ENCODE measurements around the gene CASKIN2. TPM values are rescaled to one million over a fixed set of nuclear protein-coding genes. Genes with fewer than 3 reads are reported as not detected.

Gene CASKIN2
- total RNA-seq, 2 experiments from 2014 or later = 1.0 TPM; not detected in 1

- H3K27ac ChIP-seq (ENCODE audit: low read depth, low read length, poor library complexity, severe bottlenecking) = no peak overlapping the region
- H3K4me1 ChIP-seq (ENCODE audit: insufficient read depth, low read length, poor library complexity, severe bottlenecking) = no peaks in the 10 kb centered on the region
- no peak overlapping the region for H2AFZ ChIP-seq (ENCODE audit: low read length)
- H3K9me2 ChIP-seq (ENCODE audit: insufficient read depth, low read length) = no peaks in the 10 kb centered on the region
- POLR2A ChIA-PET = no interaction called here
- no peak for DNase-seq (ENCODE audit: low spot score)
- no peak for TF ChIP-seq EZH2phosphoT487 (IDR thresholded peaks at IDR 0.05; ENCODE audit: borderline replicate concordance, low read depth, low read length)
- no peak for TF ChIP-seq CTCF (conservative IDR thresholded peaks at IDR 0.05; ENCODE audit: low read length)
- intact Hi-C loops (cut with micrococcal nuclease; ENCODE audit: unreplicated experiment) = no loop called here
- no peak overlapping the region for H3K4me3 ChIP-seq (ENCODE audit: low read depth, low read length, poor library complexity, severe bottlenecking)
- no peaks in the 10 kb centered on the region for H4K20me1 ChIP-seq (ENCODE audit: insufficient read depth, low read length)
- no peaks in the 10 kb centered on the region for H3K79me2 ChIP-seq (ENCODE audit: insufficient read depth, low read depth, low read length)
- BruUV-seq (replicated peaks) = no TSS peak
- no peaks in the 10 kb centered on the region for H3K9me3 ChIP-seq (ENCODE audit: low read length)
- H3K4me2 ChIP-seq (ENCODE audit: low read length) = no peak overlapping the region
- CTCF ChIA-PET (ENCODE audit: unreplicated experiment) = no interaction called here
- H3K36me3 ChIP-seq (ENCODE audit: insufficient read depth, low read length) = no peaks in the 10 kb centered on the region
Measured at GRCh38 chr17:75555679-75556153, 40.4 kb upstream of the CASKIN2 start.

- DNase-seq (ENCODE audit: low spot score) = no peak
- no peak overlapping the region for H3K4me3 ChIP-seq (ENCODE audit: low read depth, low read length, poor library complexity, severe bottlenecking)
- no peak overlapping the region for H3K4me2 ChIP-seq (ENCODE audit: low read length)
- intact Hi-C loops (cut with micrococcal nuclease; ENCODE audit: unreplicated experiment) = no loop called here
- no peaks in the 10 kb centered on the region for H3K79me2 ChIP-seq (ENCODE audit: insufficient read depth, low read depth, low read length)
- CTCF ChIA-PET (ENCODE audit: unreplicated experiment) = interaction anchor here (0.6 kb wide), 1 partner anchor 575 kb away, joined by 10 read pairs; no protein-coding TSS in a partner anchor
- no peak overlapping the region for H2AFZ ChIP-seq (ENCODE audit: low read length)
- no peak overlapping the region for H3K27ac ChIP-seq (ENCODE audit: low read depth, low read length, poor library complexity, severe bottlenecking)
- no peaks in the 10 kb centered on the region for H3K36me3 ChIP-seq (ENCODE audit: insufficient read depth, low read length)
- no peaks in the 10 kb centered on the region for H3K9me2 ChIP-seq (ENCODE audit: insufficient read depth, low read length)
- no peaks in the 10 kb centered on the region for H3K4me1 ChIP-seq (ENCODE audit: insufficient read depth, low read length, poor library complexity, severe bottlenecking)
- TF ChIP-seq CTCF (conservative IDR thresholded peaks at IDR 0.05; ENCODE audit: low read length) (no peak), EZH2phosphoT487 (IDR thresholded peaks at IDR 0.05; ENCODE audit: borderline replicate concordance, low read depth, low read length) (no peak)
- POLR2A ChIA-PET = interaction anchor here (0.5 to 0.9 kb wide), 2 partner anchors 24 to 257 kb away, joined by 3 read pairs; no protein-coding TSS in a partner anchor
- BruUV-seq (replicated peaks) = no TSS peak
- H3K9me3 ChIP-seq (ENCODE audit: low read length) = no peaks in the 10 kb centered on the region
- H4K20me1 ChIP-seq (ENCODE audit: insufficient read depth, low read length) = no peaks in the 10 kb centered on the region
Measured at GRCh38 chr17:75553295-75554110, 38.2 kb upstream of the CASKIN2 start.

All from OCI-LY7 (cell line).